Stimulated activated CD8-positive, alpha-beta memory T cell treated with anti-CD3 and anti-CD28 coated beads, Interleukin-12 subunit alpha, Interleukin-12 subunit beta, amount 100 ng/mL, for 4 hours (primary cell): ENCODE measurements around the gene KYNU.

Experiments used
- DNase-seq: peaks from one replicate; pipeline ENCODE4 v3.0.0-alpha.2; 2020; ENCODE audit warnings: low read depth

Gene KYNU

GRCh38 chr2:142966284-142966683, 88.8 kb downstream of the KYNU start:
- DNase-seq: no peak

- no peak for DNase-seq
Measured at GRCh38 chr2:142967060-142967459, 89.6 kb downstream of the KYNU start.

GRCh38 chr2:142973160-142973821, 95.8 kb downstream of the KYNU start:
- no peak for DNase-seq

- no peak for DNase-seq
Measured at GRCh38 chr2:142973822-142974207, 96.4 kb downstream of the KYNU start.

GRCh38 chr2:142974288-142975024, 97.0 kb downstream of the KYNU start:
- no peak for DNase-seq

- DNase-seq: no peak
Measured at GRCh38 chr2:142975239-142975638, 97.8 kb downstream of the KYNU start.

GRCh38 chr2:142980246-142981068, 103.0 kb downstream of the KYNU start:
- no peak for DNase-seq

GRCh38 chr2:142981069-142981378, 103.6 kb downstream of the KYNU start:
- DNase-seq: no peak

GRCh38 chr2:142981756-142982155, 104.3 kb downstream of the KYNU start:
- no peak for DNase-seq

GRCh38 chr2:142983174-142983573, 105.7 kb downstream of the KYNU start:
- DNase-seq: no peak

GRCh38 chr2:142984657-142985056, 107.2 kb downstream of the KYNU start:
- DNase-seq: no peak

GRCh38 chr2:142987044-142987443, 109.6 kb downstream of the KYNU start:
- DNase-seq: no peak

- DNase-seq: no peak
Measured at GRCh38 chr2:142989273-142990204, 112.1 kb downstream of the KYNU start.

GRCh38 chr2:142991295-142991694, 113.8 kb downstream of the KYNU start:
- DNase-seq: no peak

- DNase-seq: no peak
Measured at GRCh38 chr2:142992840-142993239, 115.4 kb downstream of the KYNU start.

GRCh38 chr2:142993771-142994170, 116.3 kb downstream of the KYNU start:
- no peak for DNase-seq

GRCh38 chr2:142994665-142995064, 117.2 kb downstream of the KYNU start:
- DNase-seq: no peak

- no peak for DNase-seq
Measured at GRCh38 chr2:142997231-142997630, 119.8 kb downstream of the KYNU start.

- no peak for DNase-seq
Measured at GRCh38 chr2:143000599-143000998, 123.1 kb downstream of the KYNU start.

- DNase-seq: no peak
Measured at GRCh38 chr2:143001501-143001900, 124.0 kb downstream of the KYNU start.

GRCh38 chr2:143015656-143016055, 138.2 kb downstream of the KYNU start:
- no peak for DNase-seq
